Ovary (tissue), 9 donors: Measurements from ENCODE around the gene IGSF21. TPM values are rescaled to one million over a fixed set of nuclear protein-coding genes. Genes with fewer than 3 reads are reported as not detected.

Experiments used
- DNase-seq, 5 donors: peaks; one replicate each; pipeline ENCODE4 v3.0.0-alpha.2; 2019 to 2020
- H3K27ac ChIP-seq, 2 donors: fragments of 200-600 bp; one replicate each; pipeline versions ENCODE4 v1.5.1 to v1.8.0; 2019 to 2022
- H3K27me3 ChIP-seq: fragments of 200-600 bp; one replicate; pipeline ENCODE4 v1.8.0; 2022
- H3K36me3 ChIP-seq: fragments of 200-600 bp; sonication (generic); one replicate; pipeline ENCODE4 v1.5.1; 2019
- H3K4me1 ChIP-seq: one replicate; pipeline ENCODE4 v1.8.1; 2013; ENCODE audit warnings: mild to moderate bottlenecking, moderate library complexity; ENCODE audit not compliant: insufficient read depth
- H3K4me3 ChIP-seq: fragments of 200-600 bp; sonication (generic); one replicate; pipeline ENCODE4 v1.5.1; 2017
- H3K9me3 ChIP-seq, 2 donors: fragments of 200-600 bp in 1 of 2; sonication (generic) in 1 of 2; one replicate each; pipeline versions ENCODE4 v1.5.1 to v1.8.1; 2013 to 2019; ENCODE audit warnings: mild to moderate bottlenecking in 1 of 2, moderate library complexity in 1 of 2
- EP300 ChIP-seq: sonication (generic); formaldehyde crosslinking; IDR thresholded peaks from one replicate; pipeline ENCODE4 v1.6.1; 2017; ENCODE audit warnings: antibody characterized with exemption
- POLR2A ChIP-seq: fragments of 450-650 bp; IDR thresholded peaks from one replicate; pipeline ENCODE4 v1.6.1; 2017; ENCODE audit warnings: antibody characterized with exemption, mild to moderate bottlenecking, moderate library complexity
- WGBS, 3 donors: extraction: QIAGEN DNeasy Blood & Tissue Kit in 1 of 3; methylation state at CpG; one replicate each; pipeline versions ENCODE4 v1.1.5 to v1.1.7; 2013 to 2017; 5-methylcytosine and 5-hydroxymethylcytosine counted together
- intact Hi-C, 4 donors: fragments of 100-400 bp; cut with DNase I; formaldehyde crosslinking; loops; one replicate each; pipeline versions ENCODE4 v1.11.0 to v1.15.1; 2022 to 2023
- polyA plus RNA-seq, 2 donors: library from polyadenylated mRNA; stranded (reverse); fragments of 200-250 nt in 1 of 2; fragments of 350-450 nt in 1 of 2; fragmentation: Illumina TruSeq in 1 of 2; extraction: RNeasy Lipid Tissue Mini Kit (QIAGEN cat#74804) in 1 of 2; gene quantifications; one replicate each; pipeline ENCODE4 v1.2.3, GENCODE V29; 2013 to 2014
- total RNA-seq, 7 donors: library from RNA; depleted of rRNA in 2 of 7; stranded (reverse); fragments of >200 nt in 2 of 7; fragmentation: NEBNext Ultra II Directional in 3 of 7; extraction: Animal tissue kit (Norgen Biotek cat#: 25700) in 3 of 7; gene quantifications; one replicate each; pipeline versions ENCODE4 v1.1.0 to v1.2.4, GENCODE V29; 2016 to 2023
- TF ChIP-seq, protein P1 (sequence below), 3 donors: fragments of 450-650 bp in 2 of 3; fragments of 200-600 bp in 1 of 3; IDR thresholded peaks; one replicate each; pipeline versions ENCODE4 v1.5.1 to v1.8.0; 2016 to 2022; ENCODE audit warnings: antibody characterized with exemption in 3 of 3, mild to moderate bottlenecking in 1 of 3
- donor health status: DM: no; HTN: no; CAD: no; lungs with moderate emphysema.
- donor health status: DM: no; HTN: no; CAD: no.
- donor health status: Bipolar disorder and iron deficiency.
- donor health status: DM: yes; HTN: yes; CAD: no.
- donor health status: DM: no; HTN: no; CAD: no.
- donor health status: DM: yes; HTN: yes; CAD: no.

The IGSF21 gene
- total and polyA plus RNA-seq, 9 donors: 0.24 to 4.5 (median 1.3) TPM

DNA sequence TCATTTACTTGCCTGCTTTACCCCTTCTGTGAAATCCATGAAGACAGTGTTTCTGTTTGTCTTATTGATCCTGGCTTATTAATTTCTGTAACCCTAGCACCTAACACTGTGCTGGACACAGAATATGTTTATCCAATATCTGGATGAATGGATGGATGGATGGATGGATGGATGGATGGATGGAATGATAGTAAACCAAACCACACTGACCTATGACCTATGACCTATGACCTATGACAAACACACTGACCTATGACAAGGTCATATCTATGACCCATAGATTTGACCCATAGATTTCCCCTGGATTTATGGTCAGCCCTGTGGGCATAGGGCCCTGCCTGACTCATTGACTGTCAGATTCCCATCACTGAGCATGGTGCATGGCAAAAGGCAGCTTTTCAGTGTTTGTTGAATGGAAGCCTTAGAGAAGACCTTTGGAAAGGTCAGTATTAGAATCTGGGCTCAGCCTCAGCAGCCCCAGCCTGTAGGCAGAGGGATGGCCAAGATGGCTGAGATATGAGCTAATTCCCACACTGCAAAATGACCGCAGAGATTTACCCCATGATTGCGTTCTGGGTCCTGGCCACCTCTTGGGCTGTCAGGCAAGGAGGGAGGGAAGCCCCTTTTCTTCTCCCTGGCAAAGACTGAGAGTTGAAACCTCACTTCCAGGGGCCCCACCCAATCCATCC is 24.6 kb downstream of the IGSF21 start:
- no peak for DNase-seq
- 75 to 77% (median 76%) methylated on average over 2 of the region's 2 CpGs for WGBS, 3 donors

DNA sequence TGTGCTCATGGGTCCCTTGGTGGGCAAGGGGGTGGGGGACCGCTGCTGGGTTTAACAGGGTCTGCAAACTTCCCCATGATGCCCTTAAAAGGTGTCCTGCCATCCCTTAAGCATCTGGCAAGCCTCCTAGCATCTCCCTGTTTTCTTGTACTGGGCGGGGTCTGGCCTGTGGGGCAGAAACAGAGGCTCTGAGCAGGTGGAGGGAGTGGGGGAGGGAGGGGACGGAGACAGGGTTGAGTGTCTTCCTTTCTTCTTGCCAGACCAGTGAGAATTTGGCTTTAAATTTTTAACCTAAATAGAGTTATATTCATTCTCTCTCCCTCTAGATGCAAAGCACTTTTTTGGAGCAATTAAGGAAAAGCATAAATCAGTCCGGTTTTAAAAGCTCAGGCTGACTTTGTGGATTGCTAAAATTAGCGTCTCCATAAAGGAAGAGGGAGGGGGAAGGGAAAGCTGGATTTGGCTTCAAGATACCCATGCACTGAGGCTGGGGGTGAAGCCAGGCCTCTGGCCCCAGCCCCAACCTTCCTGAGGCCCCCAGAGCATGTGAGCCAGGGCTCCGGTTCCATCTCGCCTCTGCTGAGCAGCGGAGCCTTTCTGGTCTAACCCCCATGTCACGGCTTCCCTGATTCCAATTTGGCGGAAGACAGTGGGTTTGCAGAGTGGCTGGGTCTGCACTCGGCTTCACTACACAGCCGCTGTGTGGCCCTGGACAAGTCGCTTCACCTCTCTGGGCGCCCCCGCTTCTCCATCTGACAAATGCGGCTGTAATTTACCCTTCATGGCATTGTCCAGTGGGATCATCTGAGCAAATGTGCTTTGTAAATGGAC is 25.3 kb downstream of the IGSF21 start:
- no peaks in the 10 kb centered on the region for H3K27me3 ChIP-seq
- H3K9me3 ChIP-seq: no peaks in the 10 kb centered on the region
- no peak overlapping the region for H3K27ac ChIP-seq
- no peak overlapping the region for H3K4me3 ChIP-seq
- intact Hi-C loops: no loop called here
- TF ChIP-seq POLR2A: no peak
- no peak for TF ChIP-seq EP300
- DNase-seq: no peak
- H3K4me1 ChIP-seq: no peaks in the 10 kb centered on the region
- 41 to 42% (median 42%) methylated on average over 16 of the region's 16 CpGs for WGBS, 3 donors
- no peaks in the 10 kb centered on the region for H3K36me3 ChIP-seq

More for the DNA sequence above, 24.6 kb downstream of the IGSF21 start:
- TF ChIP-seq, protein P1, sequence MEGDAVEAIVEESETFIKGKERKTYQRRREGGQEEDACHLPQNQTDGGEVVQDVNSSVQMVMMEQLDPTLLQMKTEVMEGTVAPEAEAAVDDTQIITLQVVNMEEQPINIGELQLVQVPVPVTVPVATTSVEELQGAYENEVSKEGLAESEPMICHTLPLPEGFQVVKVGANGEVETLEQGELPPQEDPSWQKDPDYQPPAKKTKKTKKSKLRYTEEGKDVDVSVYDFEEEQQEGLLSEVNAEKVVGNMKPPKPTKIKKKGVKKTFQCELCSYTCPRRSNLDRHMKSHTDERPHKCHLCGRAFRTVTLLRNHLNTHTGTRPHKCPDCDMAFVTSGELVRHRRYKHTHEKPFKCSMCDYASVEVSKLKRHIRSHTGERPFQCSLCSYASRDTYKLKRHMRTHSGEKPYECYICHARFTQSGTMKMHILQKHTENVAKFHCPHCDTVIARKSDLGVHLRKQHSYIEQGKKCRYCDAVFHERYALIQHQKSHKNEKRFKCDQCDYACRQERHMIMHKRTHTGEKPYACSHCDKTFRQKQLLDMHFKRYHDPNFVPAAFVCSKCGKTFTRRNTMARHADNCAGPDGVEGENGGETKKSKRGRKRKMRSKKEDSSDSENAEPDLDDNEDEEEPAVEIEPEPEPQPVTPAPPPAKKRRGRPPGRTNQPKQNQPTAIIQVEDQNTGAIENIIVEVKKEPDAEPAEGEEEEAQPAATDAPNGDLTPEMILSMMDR (IDR thresholded peaks at IDR 0.05): no peak
- TF ChIP-seq POLR2A (no peak), EP300 (no peak)
- H3K4me3 ChIP-seq: no peak overlapping the region
- H3K27me3 ChIP-seq: no peaks in the 10 kb centered on the region
- intact Hi-C loops: no loop called here
- no peaks in the 10 kb centered on the region for H3K9me3 ChIP-seq
- no peaks in the 10 kb centered on the region for H3K36me3 ChIP-seq
- no peaks in the 10 kb centered on the region for H3K4me1 ChIP-seq
- H3K27ac ChIP-seq: no peak overlapping the region

DNA sequence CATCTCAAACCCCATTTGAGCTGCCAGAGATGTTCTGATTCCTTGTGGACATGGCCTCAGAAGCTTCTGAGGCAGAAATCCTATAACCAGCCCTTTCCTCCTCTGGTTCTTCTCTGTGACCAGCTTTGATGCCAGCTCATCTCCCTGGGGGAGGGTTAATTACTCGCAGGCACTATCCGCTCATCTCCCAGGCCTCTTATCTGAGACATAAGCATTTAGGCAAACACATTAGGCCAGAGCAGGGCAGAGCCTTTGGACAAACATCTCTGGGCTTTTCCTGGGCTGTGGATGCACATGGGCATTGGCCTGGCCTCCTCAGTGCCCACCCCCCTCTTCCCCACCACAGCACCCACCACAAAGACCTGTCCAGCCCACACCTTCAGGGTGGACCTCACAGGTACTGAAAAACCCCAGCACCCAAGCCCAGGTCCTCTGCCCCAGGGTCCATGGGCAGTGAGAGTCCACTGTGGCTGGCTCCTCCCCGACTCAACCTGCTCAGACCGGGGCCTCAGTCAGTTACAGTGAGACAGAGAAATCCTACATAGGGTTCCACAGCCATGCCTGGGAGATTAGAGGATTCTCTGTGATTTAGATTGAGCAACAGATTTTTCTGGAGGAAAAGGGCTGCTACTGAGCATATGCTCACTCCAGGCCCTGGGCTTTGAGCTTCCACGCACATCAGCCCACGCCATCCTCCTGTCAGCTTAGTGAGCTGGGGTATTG is 26.9 kb downstream of the IGSF21 start:
- H3K4me3 ChIP-seq: no peak overlapping the region
- H3K9me3 ChIP-seq: no peaks in the 10 kb centered on the region
- H3K27me3 ChIP-seq: no peaks in the 10 kb centered on the region
- no peaks in the 10 kb centered on the region for H3K36me3 ChIP-seq
- 69% methylated on average over 6 of the region's 6 CpGs for WGBS, 3 donors
- DNase-seq: no peak
- TF ChIP-seq POLR2A: no peak
- TF ChIP-seq, protein P1 (IDR thresholded peaks at IDR 0.05): no peak
- no peak for TF ChIP-seq EP300
- intact Hi-C loops: no loop called here
- no peak overlapping the region for H3K27ac ChIP-seq
- no peaks in the 10 kb centered on the region for H3K4me1 ChIP-seq

DNA sequence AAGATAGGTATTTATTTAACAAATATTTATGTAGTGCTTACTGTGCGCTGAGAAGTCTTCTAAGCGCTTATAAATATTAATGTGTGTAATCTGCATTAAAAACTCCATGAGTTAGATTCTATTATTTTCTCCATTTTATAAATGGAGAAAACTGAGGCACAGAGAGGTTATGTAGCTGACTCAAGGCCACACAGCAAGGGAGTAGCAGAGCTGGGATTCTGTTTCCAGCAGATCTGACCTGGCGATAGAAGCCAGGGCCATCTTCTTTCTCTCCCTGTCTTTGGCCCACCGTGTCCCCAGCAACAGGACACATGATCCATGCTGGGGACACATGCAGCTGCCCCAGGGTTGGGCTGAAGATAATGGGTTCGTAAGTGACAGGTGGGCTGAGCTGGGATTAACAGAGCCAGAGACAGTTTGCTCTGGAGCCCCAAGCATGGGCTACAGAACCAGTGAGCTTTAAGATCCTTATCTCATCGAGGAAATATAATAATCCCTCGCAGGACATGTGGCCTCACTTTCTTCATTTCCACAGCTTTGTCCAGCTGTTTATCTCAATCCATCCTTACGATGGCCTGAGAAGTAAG is 30.3 kb downstream of the IGSF21 start:
- DNase-seq: no peak
- Histone ChIP-seq H3K4me3 (no peak overlapping the region), H3K36me3 (no peaks in the 10 kb centered on the region), H3K27ac (no peak overlapping the region), H3K27me3 (no peaks in the 10 kb centered on the region), H3K9me3 (no peaks in the 10 kb centered on the region), H3K4me1 (no peaks in the 10 kb centered on the region)
- TF ChIP-seq, protein P1 (IDR thresholded peaks at IDR 0.05): no peak
- TF ChIP-seq POLR2A (no peak), EP300 (no peak)
- 62 to 68% (median 64%) methylated on average over 8 of the region's 8 CpGs for WGBS, 3 donors
- intact Hi-C loops: no loop called here
